Measurements from ENCODE around the gene NR2F1-AS1. TPM values are rescaled to one million over a fixed set of nuclear protein-coding genes. Genes with fewer than 3 reads are reported as not detected.

Gene NR2F1-AS1
- 10.4 and 10.8 TPM in 2 replicates for total RNA-seq (2014; rRNA removed)
- 33.4 TPM for polyA plus RNA-seq (2012)

DNA sequence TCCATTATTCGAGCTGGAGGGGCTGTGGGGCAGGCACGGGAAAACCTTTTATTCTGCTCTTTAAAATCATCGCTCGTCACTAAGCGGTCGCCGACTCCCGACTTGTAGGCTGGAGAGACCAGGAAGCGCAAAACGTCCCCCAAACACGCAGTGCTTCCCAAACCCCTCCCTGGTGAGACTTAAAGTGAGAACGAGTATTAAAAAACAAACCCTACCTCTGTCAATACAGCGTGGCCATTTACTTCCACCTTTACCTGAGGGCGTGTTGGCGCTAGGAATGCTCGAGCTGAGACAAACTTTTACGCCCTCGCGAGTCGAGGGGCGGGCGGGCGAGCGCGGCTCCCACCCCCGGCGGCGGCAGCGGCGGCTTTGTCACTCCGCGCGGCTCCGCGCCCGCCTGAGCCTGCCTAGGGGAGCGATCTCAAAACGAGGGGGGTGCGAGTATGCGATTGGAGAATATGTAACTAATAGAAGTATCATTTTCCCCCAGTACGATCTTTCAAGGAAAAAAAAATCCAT, at the start of gene NR2F1-AS1:
NR2F1-AS1 (minus strand) TSS at position 293 of the 519 bp plus-strand sequence.
- DNase-seq (ENCODE audit: low read depth): peak; percentile 49

DNA sequence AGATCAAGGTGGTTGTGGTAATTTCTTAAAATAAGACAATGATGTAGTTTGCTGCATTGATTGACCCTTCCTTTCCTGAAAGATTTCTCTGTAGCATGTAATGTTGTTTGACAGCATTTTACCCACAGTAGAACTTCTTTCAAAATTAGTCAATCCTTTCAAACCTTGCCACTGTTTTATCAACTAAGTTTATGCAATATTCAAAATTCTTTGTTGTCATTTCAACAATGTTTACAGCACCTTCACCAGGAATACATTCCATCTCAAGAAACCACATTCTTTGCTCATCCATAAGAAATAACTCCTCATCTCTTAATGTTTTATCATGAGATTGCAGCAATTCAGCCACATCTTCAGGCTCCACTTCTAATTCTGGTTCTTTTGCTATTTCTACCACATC, 45.8 kb upstream of the NR2F1-AS1 start:
- DNase-seq (ENCODE audit: low read depth): no peak

- no peak for DNase-seq (ENCODE audit: low read depth)
Measured at GRCh38 chr5:93623153-93623552, 42.1 kb upstream of the NR2F1-AS1 start.

GRCh38 chr5:93622240-93622885, 41.3 kb upstream of the NR2F1-AS1 start:
- DNase-seq (ENCODE audit: low read depth): peak; percentile 80

GRCh38 chr5:93621327-93621798, 40.3 kb upstream of the NR2F1-AS1 start:
- peak; percentile 84 for DNase-seq (ENCODE audit: low read depth)

GRCh38 chr5:93620487-93621326, 39.7 kb upstream of the NR2F1-AS1 start:
- DNase-seq (ENCODE audit: low read depth): peak; percentile 74

DNA sequence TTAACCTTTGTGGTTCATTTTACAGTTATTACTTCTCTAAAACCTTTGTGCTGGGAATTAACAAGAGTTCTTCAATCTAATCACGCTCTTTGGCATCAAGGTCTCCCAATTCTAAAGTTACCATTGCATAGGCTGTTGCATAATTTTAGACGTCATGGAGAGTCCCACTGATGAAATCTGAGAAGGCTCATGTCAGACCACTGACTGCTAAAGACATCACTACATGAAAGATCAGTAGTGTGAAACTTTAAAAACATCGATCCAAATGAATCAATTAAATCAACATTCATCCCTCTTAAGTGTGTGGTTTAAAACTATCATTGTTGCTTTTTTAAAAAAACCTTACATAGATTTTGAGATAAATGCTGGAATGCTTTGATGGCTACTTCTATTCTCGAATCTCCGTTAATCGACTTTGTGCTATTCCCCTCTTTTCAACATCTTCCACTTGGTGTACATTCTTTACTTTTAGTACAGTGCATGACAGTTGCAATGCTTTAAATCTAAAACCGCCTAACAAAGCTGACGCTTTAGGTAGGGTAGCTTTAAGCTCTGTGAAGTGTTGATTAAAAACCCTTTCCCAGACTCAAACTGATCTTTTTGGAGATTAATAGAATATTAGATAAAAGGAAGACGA, 35.6 kb upstream of the NR2F1-AS1 start:
- no peak for DNase-seq (ENCODE audit: low read depth)

GRCh38 chr5:93612855-93613243, 31.8 kb upstream of the NR2F1-AS1 start:
- DNase-seq (ENCODE audit: low read depth): no peak

DNA sequence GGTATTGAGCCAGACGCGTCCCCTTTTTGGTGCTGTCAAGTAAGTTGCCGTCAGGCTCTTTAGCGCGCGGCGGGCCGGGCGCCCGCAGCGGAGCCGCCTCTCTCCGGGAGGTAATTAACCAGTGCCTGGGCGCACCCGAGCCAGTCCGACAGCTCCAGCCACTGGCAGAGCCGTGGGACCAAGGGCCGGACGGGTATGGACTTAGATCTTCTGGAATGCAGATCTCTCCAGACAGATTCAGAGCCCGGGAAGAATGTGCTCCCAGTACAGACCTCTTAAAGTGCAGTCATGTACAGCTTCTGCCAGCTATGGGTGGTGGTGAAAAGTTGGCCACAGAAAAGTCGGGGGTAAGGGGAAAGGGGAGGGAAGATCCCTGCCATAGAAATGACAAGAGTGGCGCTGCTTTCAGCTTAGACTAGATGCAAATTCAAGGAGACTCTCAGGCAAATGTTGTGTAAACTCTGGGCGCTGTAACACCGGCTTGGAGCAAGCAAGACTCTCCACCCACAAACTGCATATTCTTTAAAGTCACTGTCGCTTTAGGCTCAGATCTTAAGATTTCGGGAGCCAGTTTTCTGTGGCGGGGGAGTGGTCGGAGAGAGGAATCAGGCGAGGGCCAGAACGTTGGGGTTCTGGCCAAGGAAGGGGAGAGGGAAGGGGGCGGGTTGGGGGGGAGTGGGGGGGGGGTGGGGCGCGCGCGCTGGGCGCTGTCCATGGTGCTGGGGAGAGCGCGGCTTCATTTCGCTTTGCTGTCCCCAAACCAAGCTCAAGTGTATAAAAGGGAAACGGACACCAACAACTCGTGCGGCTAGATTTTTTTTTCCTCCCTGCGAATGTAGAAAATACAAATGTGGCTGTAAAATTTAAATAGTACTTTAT, 31.2 kb upstream of the NR2F1-AS1 start:
- peak; percentile 32 for DNase-seq (ENCODE audit: low read depth)

- DNase-seq (ENCODE audit: low read depth): no peak
Measured at GRCh38 chr5:93611273-93611975, 30.4 kb upstream of the NR2F1-AS1 start.

- DNase-seq (ENCODE audit: low read depth): no peak
Measured at GRCh38 chr5:93610581-93611272, 29.7 kb upstream of the NR2F1-AS1 start.

DNA sequence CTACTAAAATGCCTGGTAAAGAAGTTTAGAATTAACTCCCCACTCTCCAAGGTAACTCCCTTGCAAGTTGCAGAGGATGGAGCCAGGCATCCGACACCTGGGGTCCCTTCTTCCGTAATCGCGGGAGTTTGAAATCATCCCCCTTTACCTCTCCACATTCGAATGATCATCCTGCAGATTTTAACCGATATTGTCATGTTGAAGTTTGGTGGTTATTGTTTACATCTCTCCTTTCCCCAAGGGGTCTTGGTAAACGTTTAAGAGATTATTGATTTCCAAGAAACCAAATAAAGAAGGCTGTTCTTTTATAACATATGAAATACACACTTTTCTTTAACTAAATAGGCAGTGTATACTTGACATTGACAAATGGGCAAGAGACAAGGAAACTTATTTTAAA, 28.7 kb upstream of the NR2F1-AS1 start:
- DNase-seq (ENCODE audit: low read depth): no peak

DNA sequence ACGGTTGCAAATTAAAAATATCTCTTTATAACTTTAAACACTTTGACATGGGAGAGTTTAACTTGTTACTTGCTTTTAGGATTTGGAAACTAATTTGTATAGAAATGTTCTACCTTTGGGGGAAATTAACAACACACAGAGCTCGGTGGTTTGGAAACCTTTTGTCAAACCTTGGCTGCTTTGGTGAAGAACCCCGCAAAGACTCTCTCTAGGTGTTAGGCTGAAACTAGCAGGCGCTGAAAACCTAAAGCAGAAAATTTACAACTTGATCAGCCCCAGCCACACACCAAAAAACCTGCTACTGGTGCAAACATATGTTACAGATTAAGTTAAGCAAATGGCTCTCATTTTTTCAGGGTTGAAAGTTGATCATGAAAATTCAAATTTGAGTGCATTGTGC, 27.8 kb upstream of the NR2F1-AS1 start:
- DNase-seq (ENCODE audit: low read depth): no peak

- DNase-seq (ENCODE audit: low read depth): peak; percentile 82
Measured at GRCh38 chr5:93607367-93608258, 26.6 kb upstream of the NR2F1-AS1 start.

DNA sequence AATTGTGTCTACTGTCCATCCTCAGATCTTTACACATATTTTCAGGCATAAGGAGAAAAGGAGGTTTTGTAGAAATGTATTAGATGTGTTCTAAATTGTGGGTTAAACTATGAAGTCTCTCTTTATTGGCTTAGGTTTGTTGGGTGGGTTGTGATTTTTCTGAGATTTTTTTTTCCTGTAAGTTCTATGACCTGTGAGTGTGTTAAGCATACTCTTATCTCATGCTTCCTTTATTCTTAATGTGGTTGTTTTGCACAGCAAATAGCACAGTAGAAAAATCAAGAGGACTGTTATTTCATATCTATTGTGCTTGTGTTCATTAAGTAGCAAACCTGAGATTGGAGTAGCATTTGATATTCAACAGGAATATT, 25.3 kb upstream of the NR2F1-AS1 start:
- DNase-seq (ENCODE audit: low read depth): no peak

GRCh38 chr5:93604644-93605515, 23.9 kb upstream of the NR2F1-AS1 start:
- DNase-seq (ENCODE audit: low read depth): no peak

GRCh38 chr5:93603793-93604643, 23.0 kb upstream of the NR2F1-AS1 start:
- no peak for DNase-seq (ENCODE audit: low read depth)
